Measurements from ENCODE around the gene COMP.
"Not testable (repeated sequence)": the region's sequence is repeated elsewhere in the genome, so short reads cannot be mapped to it uniquely, and the experiment has no call there.

Gene COMP

DNA sequence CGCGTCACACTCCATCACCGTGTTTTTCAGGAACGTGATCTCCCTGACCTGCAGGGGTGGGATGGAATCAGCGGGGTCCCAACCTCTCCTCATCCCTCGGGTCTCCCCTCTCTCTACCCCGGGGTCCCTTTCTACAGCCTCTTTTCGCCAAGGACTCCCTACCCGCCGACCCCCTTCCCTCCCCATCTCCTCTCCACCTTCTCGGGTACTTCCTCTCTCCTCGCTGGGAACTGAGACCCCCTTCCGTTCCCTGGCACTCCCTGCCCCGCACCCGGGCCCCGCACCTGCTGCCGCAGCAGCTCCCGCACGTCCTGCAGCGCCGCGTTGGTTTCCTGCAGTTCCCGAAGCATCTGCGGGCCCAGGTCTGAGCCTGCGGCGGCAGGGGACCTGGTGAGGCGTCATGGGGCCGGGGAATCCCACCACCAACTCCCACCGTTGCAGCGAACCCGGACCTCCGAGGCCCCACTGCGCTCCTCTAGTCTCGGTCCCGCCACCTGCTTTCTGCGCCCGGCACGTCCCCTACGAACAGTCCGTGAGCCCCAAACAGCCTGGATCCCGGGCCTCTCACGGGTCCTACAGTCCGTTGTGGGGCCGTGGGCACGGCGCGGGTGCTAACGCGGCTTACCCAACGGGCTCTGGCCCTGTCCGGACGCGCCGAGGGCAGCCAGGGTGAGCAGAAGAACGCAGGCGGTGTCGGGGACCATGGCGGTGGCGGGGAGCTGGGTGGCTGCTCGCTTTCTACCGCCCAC lies at the start of gene COMP:
TSS of gene COMP (minus strand) at position 740 of the 749 bp plus-strand sequence. CDS start at position 704, 36 bp downstream.
- no peak for DNase-seq (ENCODE audit: low spot score)

GRCh38 chr19:18840288-18841267 lies 49.5 kb upstream of the COMP start:
- no peak for DNase-seq (ENCODE audit: low spot score)

DNA sequence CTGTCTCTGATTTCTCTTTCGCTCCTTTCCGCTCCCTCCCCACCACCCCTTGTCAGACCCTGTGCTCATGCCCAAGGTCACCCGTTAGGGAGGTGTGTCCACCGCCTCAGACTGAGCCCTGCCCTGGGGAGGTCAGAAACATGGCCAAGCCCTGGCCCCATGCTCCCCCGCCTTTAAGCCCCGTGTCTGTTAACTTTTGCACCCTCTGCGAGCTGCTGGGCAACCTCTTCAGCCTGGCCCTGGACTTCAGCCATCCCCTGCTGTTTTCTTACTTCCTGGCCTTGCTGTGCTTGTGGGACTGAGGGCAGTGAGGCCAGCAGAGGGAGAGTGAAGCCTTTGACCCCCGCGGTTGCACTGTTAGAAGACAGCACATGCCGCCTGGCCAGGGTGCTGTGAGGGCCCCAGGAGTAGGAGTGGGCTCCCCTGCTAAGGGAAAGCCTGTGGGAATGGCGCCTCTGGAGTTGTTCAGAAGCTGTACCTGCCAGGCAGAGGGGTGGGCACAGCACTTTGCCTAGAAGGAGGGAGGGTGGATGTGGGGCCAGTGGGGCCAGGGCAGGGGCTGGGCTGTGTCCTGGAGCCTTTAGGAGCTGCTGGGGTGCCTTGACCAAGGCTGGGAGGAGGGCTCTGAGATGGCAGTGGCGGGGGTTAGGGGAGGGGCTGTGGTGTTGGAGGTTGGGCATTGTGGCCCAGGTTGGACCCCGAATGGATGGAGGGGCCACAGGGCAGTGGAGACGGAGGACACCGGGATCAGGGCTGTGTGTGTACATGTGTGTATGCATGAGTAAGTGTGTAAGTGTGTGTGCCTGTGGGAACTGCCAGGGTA lies 48.6 kb upstream of the COMP start:
- DNase-seq (ENCODE audit: low spot score) = no peak

GRCh38 chr19:18834644-18834984 lies 43.5 kb upstream of the COMP start:
- DNase-seq (ENCODE audit: low spot score) = no peak

DNA sequence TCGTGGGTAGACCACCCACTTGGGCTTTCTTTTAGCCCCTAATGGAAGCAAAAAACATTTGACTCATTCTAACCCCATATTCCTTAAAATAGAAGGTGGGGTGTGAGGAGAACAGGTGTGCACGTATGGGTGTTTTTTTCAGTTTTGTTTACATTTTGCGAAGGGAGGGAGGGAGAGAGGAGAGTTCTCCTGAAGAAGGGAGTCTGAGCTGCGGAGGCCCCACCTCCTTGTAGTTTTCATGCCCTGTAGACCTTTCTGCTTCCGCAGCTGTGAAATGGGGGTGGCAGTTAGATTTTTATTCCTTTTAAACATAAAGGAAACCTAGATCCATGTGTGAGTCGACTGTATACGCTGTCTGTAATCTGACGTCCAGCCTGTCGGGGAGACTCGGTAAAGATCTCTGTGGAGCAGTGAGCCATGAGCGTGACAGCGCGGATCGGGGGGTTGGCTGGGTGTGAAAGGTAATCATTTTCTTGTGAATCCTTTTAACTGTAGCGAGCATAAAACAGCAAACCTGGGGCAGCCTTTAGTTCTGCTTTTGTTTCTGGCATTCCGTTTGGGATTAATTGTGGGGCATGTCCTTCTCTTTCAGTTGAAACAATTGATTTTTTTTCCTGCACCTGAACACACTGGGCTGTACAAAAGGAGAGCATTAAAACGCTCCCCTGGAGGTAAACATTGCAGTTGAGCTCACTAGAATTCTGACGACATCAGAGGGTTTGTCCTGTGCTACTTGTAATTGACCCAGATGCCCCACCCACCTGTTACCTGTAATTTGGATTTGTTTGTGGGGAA lies 42.9 kb upstream of the COMP start:
- DNase-seq (ENCODE audit: low spot score) = no peak

DNA sequence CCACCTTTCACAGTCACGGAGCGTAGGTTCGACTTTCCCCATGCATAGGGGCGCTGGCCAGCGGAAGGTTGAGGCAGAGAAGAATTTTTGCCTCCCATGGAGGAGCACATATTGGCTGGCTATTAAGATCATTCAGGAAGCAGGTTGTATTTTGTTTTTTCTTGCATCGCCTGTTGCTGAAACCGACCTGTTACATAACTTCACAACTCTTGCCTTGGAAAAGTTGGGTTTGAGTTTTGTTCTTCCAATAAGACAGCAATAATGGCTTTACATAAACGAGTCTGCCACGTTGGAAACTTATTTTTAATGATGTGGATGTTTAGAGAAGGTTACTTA lies 42.0 kb upstream of the COMP start:
- no peak for DNase-seq (ENCODE audit: low spot score)

DNA sequence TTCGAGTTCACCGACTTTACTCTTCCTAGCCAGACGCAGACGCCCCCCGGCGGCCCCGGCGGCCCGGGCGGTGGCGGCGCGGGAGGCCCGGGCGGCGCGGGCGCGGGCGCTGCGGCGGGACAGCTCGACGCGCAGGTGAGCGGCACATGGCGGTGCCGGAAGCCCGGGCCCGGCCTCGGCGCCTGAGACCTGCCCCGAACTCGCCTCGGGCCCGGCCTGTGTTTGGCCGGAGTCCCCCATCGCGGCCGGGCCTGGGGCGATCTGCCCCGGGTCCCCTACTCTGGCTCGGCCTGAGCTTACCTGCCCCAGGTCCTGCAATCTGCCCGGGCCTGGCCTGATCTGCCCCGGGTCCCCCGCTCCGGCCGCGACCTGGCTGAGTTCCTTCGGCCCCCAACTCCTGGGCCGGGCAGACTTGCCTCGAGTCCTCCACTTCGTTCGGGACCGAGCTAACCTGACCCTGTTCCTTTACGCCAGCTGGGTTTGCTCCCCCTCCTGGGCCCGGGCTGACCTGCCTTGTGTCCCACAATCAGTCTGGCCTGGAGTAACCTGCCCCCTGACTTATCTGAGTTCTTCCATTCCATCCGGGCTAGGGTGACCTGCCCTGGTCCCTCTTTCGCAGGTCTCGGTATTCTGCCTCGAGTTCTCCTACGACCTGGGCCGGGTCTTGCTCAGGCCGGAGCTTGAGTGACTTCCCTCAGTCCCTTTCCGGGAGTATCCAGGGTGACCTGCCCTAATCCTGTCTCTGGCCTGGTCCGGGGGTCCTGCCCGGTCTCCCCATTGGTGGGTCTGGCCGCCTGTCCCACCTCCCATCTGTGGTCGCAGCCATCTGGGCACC lies 41.4 kb upstream of the COMP start:
- peak; percentile 48 for DNase-seq (ENCODE audit: low spot score)

GRCh38 chr19:18831524-18832305 lies 40.6 kb upstream of the COMP start, which contains the start of gene UPF1:
Gene UPF1, plus strand, starts transcription at chr19:18831959. Its CDS starts 251 bp downstream, at chr19:18832210.
- DNase-seq (ENCODE audit: low spot score) = peak; percentile 96

- DNase-seq (ENCODE audit: low spot score) = no peak
Observed at GRCh38 chr19:18830488-18830887, 39.4 kb upstream of the COMP start.

GRCh38 chr19:18828786-18829185 lies 37.7 kb upstream of the COMP start:
- no peak for DNase-seq (ENCODE audit: low spot score)

DNA sequence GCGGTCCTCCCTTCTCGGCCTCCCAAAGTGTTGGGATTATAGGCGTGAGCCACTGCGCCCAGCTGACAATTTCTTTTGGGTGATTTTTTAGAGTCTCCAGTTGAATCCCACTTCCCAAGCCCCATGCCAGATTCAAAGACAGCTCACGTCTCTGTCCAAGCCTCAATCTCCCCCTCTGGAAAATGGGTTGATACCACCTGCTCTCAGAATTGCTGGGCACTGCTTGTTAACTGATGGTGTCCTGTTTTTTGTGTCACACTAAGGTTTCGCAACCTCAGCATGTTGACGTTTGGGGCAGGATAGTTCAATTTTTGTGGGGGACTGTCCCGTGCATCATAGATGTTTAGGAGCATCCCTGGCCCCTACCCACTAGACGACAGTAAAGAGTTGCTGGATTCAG lies 26.5 kb upstream of the COMP start:
- DNase-seq (ENCODE audit: low spot score) = no peak

DNA sequence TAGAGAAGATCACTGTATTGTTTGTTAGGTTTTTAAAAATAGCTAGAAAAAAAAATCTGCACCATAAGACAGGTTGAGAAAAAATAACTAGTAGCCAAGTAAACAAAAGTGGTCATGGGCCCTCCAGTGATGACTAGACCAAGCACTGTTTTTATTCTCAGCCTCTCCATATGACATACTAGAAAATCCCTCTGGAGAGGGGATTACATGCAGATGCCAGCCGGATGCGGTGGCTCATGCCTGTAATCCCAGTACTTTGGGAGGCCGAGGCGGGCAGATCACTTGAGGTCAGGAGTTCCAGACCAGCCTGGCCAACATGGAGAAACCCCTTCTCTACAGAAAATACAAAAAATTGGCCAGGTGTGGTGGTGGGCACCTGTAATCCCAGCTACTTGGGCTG lies 25.5 kb upstream of the COMP start:
- not testable (repeated sequence) for DNase-seq (ENCODE audit: low spot score)

- DNase-seq (ENCODE audit: low spot score) = no peak
Observed at GRCh38 chr19:18815673-18816072, 24.6 kb upstream of the COMP start.

DNA sequence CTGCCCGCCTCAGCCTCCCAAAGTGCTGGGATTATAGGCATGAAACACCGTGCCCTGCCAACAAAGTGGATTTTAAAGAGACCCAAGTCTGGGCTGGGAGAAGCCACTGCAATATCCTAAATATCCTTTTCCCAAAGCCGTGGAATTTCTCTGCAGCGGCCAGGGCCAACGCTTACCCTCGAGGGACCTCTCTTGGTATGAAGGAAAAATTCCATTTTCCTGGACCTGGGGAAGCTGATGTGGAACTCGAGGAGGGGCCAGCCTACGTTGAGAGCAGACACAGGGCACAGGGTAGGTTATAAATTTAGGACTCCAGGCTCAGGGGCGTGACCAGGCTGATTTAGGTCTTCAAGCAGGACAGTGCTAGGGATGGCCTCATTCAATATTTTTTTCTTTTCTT lies 23.0 kb upstream of the COMP start:
- no peak for DNase-seq (ENCODE audit: low spot score)

- DNase-seq (ENCODE audit: low spot score) = not testable (repeated sequence)
Observed at GRCh38 chr19:18811638-18812037, 20.5 kb upstream of the COMP start.

DNA sequence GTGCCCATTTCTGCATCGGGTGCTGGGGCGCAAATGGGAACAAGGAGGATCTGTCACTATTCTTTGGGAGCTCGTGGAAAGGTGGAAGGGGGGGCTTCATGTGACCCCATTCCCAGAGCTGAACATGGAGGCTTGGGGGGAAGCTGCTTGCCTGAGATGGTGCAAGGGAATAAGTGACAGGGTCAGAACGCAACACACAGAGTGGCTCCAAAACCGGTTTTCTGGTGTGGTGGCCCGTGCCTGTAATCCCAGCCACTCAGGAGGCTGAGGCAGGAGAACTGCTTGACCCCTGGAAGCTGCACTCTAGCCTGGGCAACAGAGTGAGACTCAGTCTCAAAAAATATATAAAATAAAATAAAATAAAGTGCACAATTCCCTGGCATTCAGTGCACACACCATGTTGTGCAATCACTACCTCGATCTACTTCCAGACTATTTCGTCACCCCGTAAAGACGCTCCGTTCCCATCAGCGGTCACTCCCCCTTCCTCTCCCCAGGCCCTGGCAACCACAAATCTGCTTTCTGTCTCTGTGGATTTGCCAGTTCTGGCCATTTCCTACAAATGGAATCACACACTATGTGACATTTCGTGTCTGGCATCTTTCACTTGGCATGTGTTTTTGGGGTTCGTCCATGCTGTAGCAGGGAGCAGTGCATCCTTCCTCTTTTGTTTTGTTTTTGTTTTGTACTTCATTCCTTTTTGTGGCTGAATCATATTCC lies 18.2 kb upstream of the COMP start:
- no peak for DNase-seq (ENCODE audit: low spot score)

DNA sequence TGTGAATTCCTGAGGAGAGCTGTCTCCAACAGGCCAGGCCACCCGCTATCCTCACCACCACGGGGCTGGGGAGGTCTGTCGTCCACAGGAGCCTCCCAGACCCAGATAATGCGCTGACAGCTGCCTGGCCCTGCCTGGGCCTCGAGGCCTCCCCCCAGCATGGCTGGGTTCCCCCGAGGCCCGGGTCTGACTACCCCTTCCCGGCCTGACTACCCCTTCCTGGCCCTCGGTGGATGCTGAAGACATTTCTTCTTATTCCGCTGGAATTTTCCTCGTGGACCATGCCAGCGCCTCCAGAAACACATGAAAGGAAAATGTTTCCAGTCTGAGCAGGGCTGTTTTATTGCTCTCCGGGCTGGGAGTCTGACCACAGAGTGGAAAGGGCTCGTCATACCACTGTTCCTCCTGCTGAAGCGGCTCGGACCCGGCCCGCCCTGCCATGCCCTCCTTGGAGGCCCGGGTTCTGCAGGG lies 16.8 kb upstream of the COMP start:
- DNase-seq (ENCODE audit: low spot score) = no peak

- DNase-seq (ENCODE audit: low spot score) = no peak
Observed at GRCh38 chr19:18804643-18805042, 13.5 kb upstream of the COMP start.

- DNase-seq (ENCODE audit: low spot score) = no peak
Observed at GRCh38 chr19:18804139-18804601, 13.1 kb upstream of the COMP start.
